H1 (cell line): ENCODE data around the gene PLA2G4A.

ENCODE experiments used
- CHD1 ChIP-seq: IDR thresholded peaks from 2 replicates; pipeline ENCODE4 v1.6.1; 2012; ENCODE audit warnings: low read depth, low read length, improper control_type of control experiment
- MAFK ChIP-seq: IDR thresholded peaks from 2 replicates; pipeline ENCODE4 v1.6.1; 2012; ENCODE audit warnings: low read depth, mild to moderate bottlenecking, improper control_type of control experiment, low read length
- POLR2A ChIP-seq, 2 experiments: IDR thresholded peaks; 1 replicate in 1 of 2; 2 replicates in 1 of 2; pipeline ENCODE4 v1.6.1; 2011; ENCODE audit warnings: low read depth in 2 of 2, low read length in 2 of 2, mild to moderate bottlenecking in 2 of 2; ENCODE audit errors: control extremely low read depth in 1 of 2
- POLR2AphosphoS5 ChIP-seq: IDR thresholded peaks from 2 replicates; pipeline ENCODE4 v1.6.1; 2011; ENCODE audit warnings: low read depth, low read length
- SP1 ChIP-seq: IDR thresholded peaks from 2 replicates; pipeline ENCODE4 v1.6.1; 2011; ENCODE audit warnings: low read depth, low read length
- SP2 ChIP-seq: IDR thresholded peaks from 2 replicates; pipeline ENCODE4 v1.6.1; 2012; ENCODE audit warnings: mild to moderate bottlenecking, low read length, inconsistent platforms
- YY1 ChIP-seq: IDR thresholded peaks from 2 replicates; pipeline ENCODE4 v1.6.1; 2011; ENCODE audit warnings: low read depth, mild to moderate bottlenecking, low read length
- TF ChIP-seq, protein P1 (sequence below), 3 experiments: IDR thresholded peaks; 1 replicate in 2 of 3; 2 replicates in 1 of 3; pipeline versions ENCODE4 v1.5.1 to v1.6.1; 2011; ENCODE audit warnings: low read length in 3 of 3, mild to moderate bottlenecking in 3 of 3, inconsistent platforms in 2 of 3, low read depth in 1 of 3, moderate library complexity in 1 of 3; ENCODE audit not compliant: insufficient read depth in 1 of 3; ENCODE audit errors: control extremely low read depth in 1 of 3
- TF ChIP-seq, protein P2 (sequence below): IDR thresholded peaks from 2 replicates; pipeline ENCODE4 v1.6.1; 2011; ENCODE audit warnings: low read depth, mild to moderate bottlenecking, low read length; ENCODE audit not compliant: insufficient read depth

- TF ChIP-seq SP2 (no peak), SP1 (no peak), CHD1 (no peak), YY1 (no peak), POLR2A (IDR thresholded peaks at IDR 0.05; ENCODE audit: control extremely low read depth in 1 of 2, low read depth in 2 of 2, low read length in 2 of 2) (no peak), POLR2AphosphoS5 (no peak), MAFK (no peak)
- TF ChIP-seq, protein P1, sequence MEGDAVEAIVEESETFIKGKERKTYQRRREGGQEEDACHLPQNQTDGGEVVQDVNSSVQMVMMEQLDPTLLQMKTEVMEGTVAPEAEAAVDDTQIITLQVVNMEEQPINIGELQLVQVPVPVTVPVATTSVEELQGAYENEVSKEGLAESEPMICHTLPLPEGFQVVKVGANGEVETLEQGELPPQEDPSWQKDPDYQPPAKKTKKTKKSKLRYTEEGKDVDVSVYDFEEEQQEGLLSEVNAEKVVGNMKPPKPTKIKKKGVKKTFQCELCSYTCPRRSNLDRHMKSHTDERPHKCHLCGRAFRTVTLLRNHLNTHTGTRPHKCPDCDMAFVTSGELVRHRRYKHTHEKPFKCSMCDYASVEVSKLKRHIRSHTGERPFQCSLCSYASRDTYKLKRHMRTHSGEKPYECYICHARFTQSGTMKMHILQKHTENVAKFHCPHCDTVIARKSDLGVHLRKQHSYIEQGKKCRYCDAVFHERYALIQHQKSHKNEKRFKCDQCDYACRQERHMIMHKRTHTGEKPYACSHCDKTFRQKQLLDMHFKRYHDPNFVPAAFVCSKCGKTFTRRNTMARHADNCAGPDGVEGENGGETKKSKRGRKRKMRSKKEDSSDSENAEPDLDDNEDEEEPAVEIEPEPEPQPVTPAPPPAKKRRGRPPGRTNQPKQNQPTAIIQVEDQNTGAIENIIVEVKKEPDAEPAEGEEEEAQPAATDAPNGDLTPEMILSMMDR (IDR thresholded peaks at IDR 0.05; ENCODE audit: control extremely low read depth in 1 of 3, insufficient read depth in 1 of 3, low read depth in 1 of 3, low read length in 3 of 3): no peak
- TF ChIP-seq, protein P2, sequence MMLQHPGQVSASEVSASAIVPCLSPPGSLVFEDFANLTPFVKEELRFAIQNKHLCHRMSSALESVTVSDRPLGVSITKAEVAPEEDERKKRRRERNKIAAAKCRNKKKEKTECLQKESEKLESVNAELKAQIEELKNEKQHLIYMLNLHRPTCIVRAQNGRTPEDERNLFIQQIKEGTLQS: no peak
Measured at GRCh38 chr1:186960861-186961260, 132.1 kb downstream of the PLA2G4A start.
